Measurements from ENCODE around the gene GRIN2A.

The GRIN2A gene

GRCh38 chr16:9846362-9847099 is 335.7 kb downstream of the GRIN2A start:
- no peak for DNase-seq

GRCh38 chr16:9845661-9846361 is 336.4 kb downstream of the GRIN2A start:
- DNase-seq: no peak

GRCh38 chr16:9844361-9844760 is 337.9 kb downstream of the GRIN2A start:
- no peak for DNase-seq

GRCh38 chr16:9843424-9844018 is 338.7 kb downstream of the GRIN2A start:
- DNase-seq: no peak

- no peak for DNase-seq
Measured at GRCh38 chr16:9840761-9841665, 341.2 kb downstream of the GRIN2A start.

- no peak for DNase-seq
Measured at GRCh38 chr16:9837481-9837880, 344.7 kb downstream of the GRIN2A start.

- DNase-seq: no peak
Measured at GRCh38 chr16:9836118-9836736, 346.0 kb downstream of the GRIN2A start.

GRCh38 chr16:9827062-9827752 is 355.0 kb downstream of the GRIN2A start:
- no peak for DNase-seq

- no peak for DNase-seq
Measured at GRCh38 chr16:9826656-9827055, 355.6 kb downstream of the GRIN2A start.

GRCh38 chr16:9824200-9825068 is 357.8 kb downstream of the GRIN2A start:
- DNase-seq: no peak

- DNase-seq: no peak
Measured at GRCh38 chr16:9823510-9823909, 358.7 kb downstream of the GRIN2A start.

- DNase-seq: no peak
Measured at GRCh38 chr16:9821970-9822369, 360.3 kb downstream of the GRIN2A start.

- no peak for DNase-seq
Measured at GRCh38 chr16:9821331-9821730, 360.9 kb downstream of the GRIN2A start.

- no peak for DNase-seq
Measured at GRCh38 chr16:9820476-9821246, 361.6 kb downstream of the GRIN2A start.

- DNase-seq: no peak
Measured at GRCh38 chr16:9818702-9819101, 363.5 kb downstream of the GRIN2A start.

GRCh38 chr16:9817586-9817985 is 364.6 kb downstream of the GRIN2A start:
- no peak for DNase-seq

- DNase-seq: no peak
Measured at GRCh38 chr16:9816644-9817043, 365.6 kb downstream of the GRIN2A start.

- no peak for DNase-seq
Measured at GRCh38 chr16:9813665-9814064, 368.6 kb downstream of the GRIN2A start.

- no peak for DNase-seq
Measured at GRCh38 chr16:9808210-9808609, 374.0 kb downstream of the GRIN2A start.

- DNase-seq: no peak
Measured at GRCh38 chr16:9807302-9807701, 374.9 kb downstream of the GRIN2A start.
